Neutrophil (primary cell): ENCODE measurements around the gene PKP1.

Experiments used
- H3K27ac ChIP-seq: fragments of 200-600 bp; sonication (generic); 2 replicates; pipeline ENCODE4 v1.5.1; 2016; ENCODE audit warnings: mild to moderate bottlenecking, moderate library complexity
- H3K27me3 ChIP-seq: fragments of 200-600 bp; sonication (generic); 2 replicates; pipeline ENCODE4 v1.6.0; 2016; ENCODE audit warnings: mild to moderate bottlenecking
- H3K36me3 ChIP-seq: fragments of 200-600 bp; sonication (generic); 2 replicates; pipeline ENCODE4 v1.5.1; 2017
- H3K4me1 ChIP-seq, 2 experiments: fragments of 200-600 bp in 1 of 2; sonication (generic) in 1 of 2; 1 replicate in 1 of 2; 2 replicates in 1 of 2; pipeline versions ENCODE4 v1.5.1 to v1.6.1; 2013 to 2016; ENCODE audit warnings: low read depth in 1 of 2, low read length in 1 of 2, mild to moderate bottlenecking in 1 of 2, moderate library complexity in 1 of 2; ENCODE audit not compliant: control insufficient read depth in 1 of 2, insufficient read depth in 1 of 2
- H3K4me3 ChIP-seq, 2 experiments: fragments of 200-600 bp in 1 of 2; sonication (generic) in 1 of 2; 1 replicate in 1 of 2; 2 replicates in 1 of 2; pipeline ENCODE4 v1.5.1; 2013 to 2016; ENCODE audit warnings: low read depth in 1 of 2, low read length in 1 of 2, mild to moderate bottlenecking in 1 of 2, moderate library complexity in 1 of 2
- H3K9me3 ChIP-seq: fragments of 200-600 bp; sonication (generic); 2 replicates; pipeline ENCODE4 v1.5.1; 2016
- CTCF ChIP-seq: fragments of 200-600 bp; sonication (generic); IDR thresholded peaks from 2 replicates; pipeline ENCODE4 v1.5.1; 2016; ENCODE audit warnings: antibody characterized with exemption

Gene PKP1

GRCh38 chr1:201320168-201320788, 37.0 kb downstream of the PKP1 start:
- no peak overlapping the region for H3K4me3 ChIP-seq
- no peaks in the 10 kb centered on the region for H3K4me1 ChIP-seq
- H3K27me3 ChIP-seq: no peaks in the 10 kb centered on the region
- no peak for TF ChIP-seq CTCF
- H3K9me3 ChIP-seq: no peaks in the 10 kb centered on the region
- H3K36me3 ChIP-seq: no peaks in the 10 kb centered on the region
- H3K27ac ChIP-seq: no peak overlapping the region

- Histone ChIP-seq H3K9me3 (no peaks in the 10 kb centered on the region), H3K4me1 (no peaks in the 10 kb centered on the region), H3K27ac (no peak overlapping the region), H3K36me3 (no peaks in the 10 kb centered on the region), H3K27me3 (no peaks in the 10 kb centered on the region), H3K4me3 (no peak overlapping the region)
- no peak for TF ChIP-seq CTCF
Observed at GRCh38 chr1:201321826-201322390, 38.6 kb downstream of the PKP1 start.

GRCh38 chr1:201322653-201323510, 39.6 kb downstream of the PKP1 start:
- Histone ChIP-seq H3K27me3 (no peaks in the 10 kb centered on the region), H3K36me3 (no peaks in the 10 kb centered on the region), H3K4me3 (no peak overlapping the region), H3K9me3 (no peaks in the 10 kb centered on the region), H3K27ac (no peak overlapping the region), H3K4me1 (no peaks in the 10 kb centered on the region)
- TF ChIP-seq CTCF: no peak

- H3K4me3 ChIP-seq: no peak overlapping the region
Observed at GRCh38 chr1:201324306-201324705, 41.0 kb downstream of the PKP1 start.

More at GRCh38 chr1:201324306-201324705, 41.0 kb downstream of the PKP1 start:
- Histone ChIP-seq H3K27ac (no peak overlapping the region), H3K36me3 (no peaks in the 10 kb centered on the region), H3K4me1 (no peaks in the 10 kb centered on the region), H3K27me3 (no peaks in the 10 kb centered on the region), H3K9me3 (no peaks in the 10 kb centered on the region)
- TF ChIP-seq CTCF: no peak
